Kidney tubule cell (primary cell): Measurements from ENCODE around the gene DEPDC1.
"Not testable (repeated sequence)": the region's sequence is repeated elsewhere in the genome, so short reads cannot be mapped to it uniquely, and the experiment has no call there.

ENCODE experiments used
- DNase-seq: peaks from one replicate; pipeline ENCODE4 v3.0.0-alpha.2; 2018; ENCODE audit warnings: low spot score

Gene DEPDC1

DNA sequence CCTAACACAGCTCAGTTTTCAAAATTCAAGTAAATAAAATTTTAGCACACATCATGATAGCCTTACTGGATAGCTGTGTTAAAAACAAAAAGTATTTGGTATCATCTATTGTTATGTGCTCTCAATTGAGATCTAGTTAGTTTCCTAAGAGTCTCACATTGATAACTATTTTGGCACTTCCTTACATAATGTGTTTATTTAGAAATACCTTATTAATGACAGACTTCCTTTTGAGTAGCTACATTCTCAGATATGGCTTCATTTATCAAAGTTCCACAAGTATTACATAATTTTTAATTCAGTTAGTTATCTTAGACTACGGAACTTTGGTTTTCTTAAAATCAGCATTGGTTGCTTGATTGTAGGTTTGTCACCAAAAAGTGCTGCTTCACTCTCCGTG lies 20.3 kb downstream of the DEPDC1 start:
- DNase-seq, result not testable (repeated sequence)

DNA sequence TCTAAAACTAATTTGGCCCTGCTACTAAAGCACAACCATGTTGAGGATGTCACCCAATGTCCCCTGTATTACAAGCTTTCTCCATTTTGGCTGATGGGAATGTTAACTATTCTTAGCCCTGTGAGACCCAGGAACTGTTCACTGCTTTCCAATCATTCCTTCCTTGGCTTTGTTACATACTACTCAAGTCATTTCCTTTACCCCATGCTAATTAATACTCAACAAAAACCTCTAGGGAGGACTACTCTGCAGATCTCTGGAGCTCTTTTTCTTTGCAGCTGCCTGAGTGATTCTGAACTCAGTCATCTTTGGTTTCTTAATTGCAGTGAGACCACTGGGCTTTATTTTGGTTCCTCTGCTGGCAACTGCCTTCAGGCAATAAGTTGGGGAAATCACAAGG lies 23.8 kb downstream of the DEPDC1 start:
- DNase-seq, result no peak

DNA sequence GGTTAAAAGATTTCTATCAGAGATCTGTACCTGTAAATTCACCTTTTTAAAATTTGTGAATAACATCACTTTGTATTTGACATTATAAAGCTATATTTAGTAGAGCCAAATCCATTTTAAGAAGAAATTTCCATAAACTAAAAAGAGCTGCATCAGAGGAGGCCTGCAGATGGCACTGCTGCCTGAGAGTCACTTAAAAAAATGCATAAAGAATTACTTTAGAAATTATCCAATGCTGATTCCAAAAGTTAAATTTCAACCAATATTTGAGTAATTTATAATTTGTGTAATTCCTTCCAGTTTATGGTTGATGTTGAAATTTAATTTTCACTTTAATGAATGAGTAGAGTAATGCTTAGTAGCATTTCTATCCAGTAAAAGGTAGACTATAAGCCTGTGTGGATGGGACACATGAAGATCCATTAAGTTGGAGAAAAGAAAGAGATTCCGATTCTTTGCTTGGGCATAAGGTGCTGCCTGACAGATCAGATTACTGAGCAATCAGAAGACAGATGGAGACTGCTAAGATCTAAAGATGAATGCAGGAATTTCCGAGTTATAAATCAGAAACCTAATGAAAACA lies 26.4 kb downstream of the DEPDC1 start:
- DNase-seq, result peak; percentile 30

DNA sequence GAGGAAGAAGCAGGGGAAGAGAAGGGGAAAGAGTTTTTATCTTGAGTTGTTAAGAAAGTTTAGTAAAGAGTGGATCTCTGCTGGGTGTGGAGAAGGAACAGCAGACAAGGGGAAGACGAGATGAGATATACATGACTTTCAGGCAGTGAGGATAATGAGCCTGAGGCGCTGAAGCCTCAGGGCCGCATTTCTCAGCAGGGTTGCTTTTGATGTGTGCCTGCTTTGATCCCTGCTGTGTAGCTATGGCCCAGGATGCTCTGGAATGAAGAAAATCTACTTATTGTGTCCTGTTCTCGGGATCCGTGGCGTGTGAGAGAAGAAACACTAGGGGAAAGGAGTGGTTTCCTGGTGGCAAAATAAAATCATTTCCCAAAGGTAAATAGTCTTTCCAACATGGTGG lies 32.0 kb downstream of the DEPDC1 start:
- no peak for DNase-seq

DNA sequence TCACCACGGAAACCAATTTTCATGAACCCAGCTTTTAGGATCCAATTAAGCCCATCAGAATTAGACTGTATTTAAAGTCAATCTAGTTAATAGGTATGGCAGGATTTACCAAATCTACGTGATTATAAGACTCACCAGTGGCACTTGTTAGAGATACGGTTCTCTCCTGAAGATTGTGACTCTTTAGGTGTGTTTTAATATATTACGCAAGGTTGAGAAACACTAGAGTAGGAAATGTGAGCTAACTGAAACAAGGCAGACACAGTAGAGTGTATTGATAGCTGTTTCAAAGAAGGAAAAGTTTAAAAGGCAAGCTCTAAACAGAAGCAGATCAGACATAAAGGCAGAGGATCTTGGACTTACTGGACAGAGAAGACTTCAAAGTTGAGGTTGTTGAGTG lies 35.9 kb downstream of the DEPDC1 start:
- DNase-seq, result no peak

DNA sequence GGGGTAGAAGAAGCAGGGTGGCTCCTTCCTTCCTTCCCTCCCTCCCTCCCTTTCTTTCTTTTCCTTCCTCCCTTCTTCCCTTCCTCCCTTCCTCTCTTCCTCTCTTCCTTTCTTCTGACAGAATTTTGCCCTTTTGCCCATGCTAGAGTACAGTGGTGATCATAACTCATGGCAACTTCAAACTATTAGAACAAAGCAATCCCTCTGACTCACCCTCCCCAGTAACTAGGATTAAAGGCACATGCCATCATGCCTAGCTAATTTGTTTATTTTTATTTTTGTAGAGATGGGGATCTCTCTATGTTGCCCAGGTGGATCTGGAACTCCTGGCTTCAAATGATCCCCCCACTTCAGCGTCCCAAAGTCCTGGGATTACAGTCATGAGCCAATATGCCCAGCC lies 37.1 kb downstream of the DEPDC1 start:
- DNase-seq, result peak; percentile 52

DNA sequence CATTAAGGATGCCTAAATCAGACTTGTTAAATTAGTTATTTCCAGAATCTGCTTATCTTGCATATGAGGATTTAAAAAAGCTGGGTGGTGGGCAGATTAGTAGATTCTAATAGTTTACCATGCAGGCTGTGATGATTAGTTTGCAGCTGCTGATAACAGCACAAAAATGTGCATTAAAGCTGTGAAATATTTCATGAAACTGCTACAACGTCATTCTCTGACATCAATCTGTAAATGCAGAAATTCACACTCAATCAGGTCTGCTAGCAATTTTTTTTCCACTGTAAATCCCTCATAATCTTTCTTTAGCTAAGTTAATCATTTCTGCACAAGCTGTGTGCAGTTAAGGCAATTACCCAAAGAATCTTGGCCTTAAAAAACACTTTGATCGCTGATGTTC lies 37.8 kb downstream of the DEPDC1 start:
- no peak for DNase-seq

DNA sequence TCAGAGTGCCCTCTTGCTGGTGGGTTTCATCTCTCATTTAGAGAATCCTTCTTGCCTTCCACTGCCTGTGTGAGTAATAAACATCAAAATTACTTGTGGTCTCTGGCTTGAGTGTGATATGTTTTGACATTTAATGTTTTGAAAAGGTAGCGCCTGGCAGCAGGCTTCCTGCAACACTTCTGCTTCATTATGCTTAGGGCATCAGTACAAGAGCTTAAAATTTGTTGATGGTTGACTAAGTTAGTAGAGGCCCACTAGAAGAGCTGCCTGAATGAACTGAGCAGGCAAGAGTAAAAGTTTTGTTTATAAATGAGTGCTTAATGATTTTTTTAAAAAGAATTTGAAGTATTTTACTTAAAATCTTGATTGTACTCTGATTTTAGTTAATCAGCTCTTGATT lies 40.7 kb downstream of the DEPDC1 start:
- DNase-seq, result no peak

DNA sequence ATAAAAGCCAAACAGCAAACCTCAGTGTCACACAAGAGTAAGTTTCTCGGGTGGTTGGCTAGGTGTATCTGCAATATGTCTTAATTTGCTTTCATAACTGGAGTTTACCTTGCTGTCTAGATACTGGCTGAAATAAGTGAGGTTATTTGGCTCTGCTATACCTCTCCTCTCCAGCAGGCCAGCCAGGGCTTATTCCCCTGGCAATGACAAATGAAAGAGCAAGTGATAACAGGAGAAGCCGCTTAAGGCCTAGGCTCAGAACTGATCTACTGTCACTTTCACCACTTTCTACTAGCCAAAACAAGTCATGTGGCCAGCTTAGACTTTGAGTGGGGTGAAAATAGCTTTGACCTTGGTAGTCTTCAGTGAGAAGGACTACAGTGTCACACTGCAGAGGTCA lies 42.3 kb downstream of the DEPDC1 start:
- no peak for DNase-seq

DNA sequence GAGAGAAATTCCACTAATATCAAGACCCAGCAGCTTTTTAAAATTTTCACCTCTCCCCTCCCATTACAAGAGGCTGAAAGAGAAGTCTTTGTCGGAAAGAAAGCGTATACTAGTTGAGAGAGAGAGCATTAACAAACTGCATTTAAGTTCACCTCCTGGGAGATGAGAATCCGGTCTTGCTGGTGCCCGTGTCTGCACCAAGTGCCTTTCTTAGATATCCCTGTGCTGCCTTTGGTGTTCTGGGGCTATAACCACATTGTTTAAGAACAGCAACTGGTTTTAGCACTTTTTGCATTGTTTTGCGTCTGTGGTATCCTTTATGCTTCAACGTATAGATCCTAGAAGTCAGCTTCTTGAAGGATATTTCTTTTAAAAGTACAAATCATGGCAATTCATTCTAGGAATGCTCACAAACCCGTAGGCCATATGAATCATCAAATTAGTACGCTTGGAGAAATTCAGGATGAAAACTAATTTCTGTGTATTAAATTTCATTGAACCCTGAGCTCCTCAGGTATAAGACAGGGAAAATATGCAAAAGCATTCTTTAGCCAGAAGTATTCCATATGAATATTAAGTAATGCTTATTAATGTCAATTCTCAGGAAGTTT lies 43.7 kb downstream of the DEPDC1 start:
- no peak for DNase-seq

DNA sequence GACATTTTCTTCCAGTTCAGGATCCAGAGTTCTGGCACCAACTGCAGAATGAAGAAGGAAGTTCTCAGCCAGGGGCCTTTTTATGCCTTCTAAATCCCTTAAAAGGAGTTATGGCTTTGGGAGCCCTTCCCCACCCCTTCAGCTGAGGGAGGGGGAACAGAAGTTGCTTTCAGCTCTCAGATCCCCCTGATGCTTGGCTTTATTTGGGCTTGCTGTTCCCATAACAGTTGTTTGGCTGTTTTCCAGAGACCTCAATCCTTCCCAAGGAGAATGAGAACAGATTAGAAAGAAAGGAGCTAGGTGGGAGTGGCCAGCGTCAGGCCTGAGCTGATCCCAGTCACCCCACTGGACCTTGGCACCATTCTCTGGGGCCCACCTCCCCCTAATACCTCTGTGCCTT lies 47.0 kb downstream of the DEPDC1 start, which contains the start of gene RPE65:
Gene RPE65 (minus strand): TSS at position 54 of the 400 bp plus-strand sequence. CDS start 49 bp downstream, at position 5.
- DNase-seq, result no peak

DNA sequence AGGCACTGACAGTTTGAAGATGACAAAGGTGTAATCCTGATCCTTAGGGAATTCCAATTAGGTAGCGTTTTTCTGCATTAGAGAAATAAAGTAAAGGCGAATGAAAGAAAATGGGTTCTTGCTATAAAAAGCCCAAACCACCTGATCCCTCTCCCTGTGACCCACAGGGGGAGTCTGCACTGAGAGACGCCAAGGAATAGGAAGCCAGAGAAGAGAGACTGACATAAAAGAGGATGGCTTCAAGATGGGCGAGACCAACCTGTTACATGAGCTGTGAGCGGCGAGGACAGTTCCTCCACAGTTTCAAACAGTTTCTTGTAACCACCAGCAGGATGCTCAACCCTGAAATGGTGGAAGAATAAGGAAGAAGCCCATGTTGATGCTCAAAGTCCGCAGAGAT lies 48.5 kb downstream of the DEPDC1 start:
- DNase-seq, result no peak

DNA sequence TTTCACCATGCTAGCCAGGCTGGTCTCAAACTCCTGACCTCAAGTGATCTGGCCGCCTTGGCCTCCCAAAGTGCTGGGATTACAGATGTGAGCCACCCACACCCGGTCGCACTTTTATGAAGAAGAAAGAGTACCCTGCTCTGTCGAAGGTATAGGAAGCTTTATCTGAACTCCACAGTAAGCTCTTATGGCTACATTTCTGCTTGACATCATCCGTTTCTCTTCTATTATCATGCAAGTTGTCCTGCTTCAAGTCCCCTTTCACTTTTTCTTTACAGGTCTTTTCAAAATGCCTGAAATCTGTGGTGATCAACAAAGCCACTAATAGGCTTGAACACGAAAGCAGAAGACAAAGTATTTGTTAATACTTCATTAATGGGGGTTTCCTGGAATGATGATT lies 51.2 kb downstream of the DEPDC1 start:
- no peak for DNase-seq

DNA sequence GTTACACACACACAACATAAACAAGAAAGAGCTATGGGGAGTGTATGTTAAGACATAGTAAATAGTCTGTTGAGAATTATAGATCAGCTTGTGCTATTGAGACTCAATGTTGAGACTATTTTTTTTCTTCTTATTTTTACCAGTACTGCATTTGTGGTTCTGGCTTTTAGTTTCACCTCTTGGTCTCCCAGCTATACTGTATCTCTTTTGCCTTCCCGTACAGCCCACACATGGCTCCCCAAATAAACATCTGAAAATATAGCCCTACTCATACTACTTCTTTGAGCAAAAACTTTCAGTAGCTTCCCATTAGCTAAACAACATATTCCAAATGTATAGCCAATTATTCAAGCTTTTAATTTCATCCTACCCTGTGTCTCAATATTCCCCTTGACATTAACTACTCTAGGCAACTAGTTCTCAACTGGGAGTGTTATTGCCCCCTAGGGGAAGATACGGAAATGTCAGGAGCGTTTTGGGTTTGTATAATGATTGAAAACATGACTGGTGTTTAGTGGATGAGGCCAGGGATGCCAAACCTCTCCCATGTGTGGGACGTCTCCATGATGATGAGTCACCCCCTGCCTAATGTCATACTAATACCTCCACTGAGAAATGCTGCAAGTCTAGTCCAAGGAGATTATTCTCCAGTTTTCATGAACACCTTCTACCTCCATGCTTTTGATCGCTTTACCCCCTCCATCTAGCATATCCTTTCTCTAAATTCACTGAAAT lies 53.9 kb downstream of the DEPDC1 start:
- DNase-seq, result peak; percentile 91

DNA sequence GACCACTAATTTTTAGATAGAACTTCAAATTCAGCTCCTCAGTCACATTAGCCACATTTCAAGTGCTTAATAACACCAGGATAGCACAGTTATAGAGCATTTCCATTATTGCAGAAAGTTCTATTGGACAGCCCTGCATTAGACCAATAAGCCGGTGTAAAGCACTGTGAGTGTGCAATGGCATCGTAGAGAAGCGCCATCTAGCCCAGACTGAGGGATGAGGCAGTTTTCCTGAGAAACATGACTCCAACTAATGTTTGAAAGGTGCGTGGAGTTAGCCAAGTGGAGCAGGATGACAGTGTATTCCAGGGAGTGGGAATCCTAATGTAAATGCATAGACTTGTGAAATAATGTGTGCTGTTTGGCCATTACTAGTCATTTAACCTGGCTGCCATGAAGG lies 54.9 kb downstream of the DEPDC1 start:
- DNase-seq, result no peak

DNA sequence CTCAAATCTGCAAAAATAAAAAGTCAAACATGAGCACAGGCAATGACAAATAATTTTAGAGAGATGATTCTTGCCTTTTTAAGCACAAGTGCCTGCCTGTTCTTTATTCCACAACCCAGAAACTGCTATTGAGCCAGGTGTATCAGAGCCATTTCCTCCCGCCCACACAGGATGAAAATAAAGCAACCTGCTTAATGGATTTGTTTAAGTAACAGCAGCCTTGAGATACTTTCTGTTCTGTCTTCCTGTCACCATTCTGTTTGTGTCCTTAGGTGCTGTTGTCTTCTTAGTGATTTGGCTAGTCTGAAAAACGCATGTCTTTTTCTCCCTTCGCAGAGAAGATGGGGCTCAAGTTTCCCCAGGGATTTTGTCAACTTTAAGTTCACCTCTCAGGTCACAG lies 58.6 kb downstream of the DEPDC1 start:
- DNase-seq, result no peak

DNA sequence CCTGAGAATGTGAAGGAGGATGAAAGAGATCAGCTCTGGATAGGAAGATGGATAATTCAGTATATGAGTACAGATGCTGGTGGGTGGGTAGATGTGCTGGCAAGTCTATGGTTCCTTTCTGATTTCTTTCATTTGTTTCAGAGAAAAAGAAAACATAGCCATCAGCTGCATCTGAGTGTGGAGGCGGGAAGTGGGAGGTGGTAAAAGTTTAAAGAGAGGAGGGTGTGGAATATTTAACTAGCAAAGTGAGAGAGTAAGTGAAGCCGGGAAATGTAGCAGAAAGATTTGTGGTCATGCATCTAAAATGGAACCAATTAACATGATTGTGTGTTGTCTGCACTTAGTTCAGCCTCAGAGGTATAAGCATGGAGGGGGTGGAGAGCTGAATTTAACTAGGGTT lies 63.5 kb downstream of the DEPDC1 start:
- DNase-seq, result no peak

DNA sequence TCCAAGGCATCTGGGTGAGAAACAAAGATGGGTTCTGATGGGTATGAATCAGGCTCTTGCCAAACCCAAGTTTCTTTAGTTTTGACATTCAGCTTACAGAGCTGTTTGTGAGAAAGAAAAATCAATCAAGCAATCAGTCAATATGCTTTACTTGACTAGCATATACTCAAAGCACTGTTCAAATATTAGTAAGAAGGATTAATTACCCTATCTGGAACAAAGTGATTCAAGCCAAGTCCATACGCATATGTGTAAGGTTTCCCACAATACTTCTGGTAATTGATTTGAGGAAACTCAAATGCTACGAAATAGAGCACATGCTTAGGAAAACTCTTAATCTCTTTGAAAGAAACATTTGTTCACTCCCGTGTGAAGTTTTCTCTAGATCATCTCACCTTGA lies 65.8 kb downstream of the DEPDC1 start:
- DNase-seq, result no peak

DNA sequence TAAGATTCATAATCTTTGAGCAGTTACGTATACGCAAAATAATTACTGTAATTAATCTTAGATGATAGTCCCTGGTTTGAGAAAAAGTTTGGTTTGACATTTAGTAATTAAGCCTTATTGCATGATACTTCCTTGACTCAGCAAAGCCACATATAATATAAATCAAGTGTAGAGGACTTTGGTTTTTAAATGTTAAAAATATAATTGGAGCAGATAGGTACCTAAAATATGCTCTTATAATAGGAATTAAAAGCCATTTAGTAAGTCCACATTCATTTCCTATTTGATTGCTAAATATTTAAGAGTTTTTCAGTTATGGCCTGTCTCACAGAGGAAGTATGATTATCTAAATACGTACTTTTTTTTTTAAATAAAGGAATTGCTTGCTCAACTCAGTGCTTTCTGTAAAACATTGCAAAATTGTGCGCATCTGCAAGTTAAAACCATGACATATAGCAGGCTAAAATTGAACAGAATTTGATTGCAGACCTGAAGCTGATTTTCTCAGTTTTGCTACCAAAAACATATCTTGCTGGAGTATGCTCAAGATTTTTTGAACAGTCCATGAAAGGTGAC lies 67.6 kb downstream of the DEPDC1 start:
- no peak for DNase-seq

DNA sequence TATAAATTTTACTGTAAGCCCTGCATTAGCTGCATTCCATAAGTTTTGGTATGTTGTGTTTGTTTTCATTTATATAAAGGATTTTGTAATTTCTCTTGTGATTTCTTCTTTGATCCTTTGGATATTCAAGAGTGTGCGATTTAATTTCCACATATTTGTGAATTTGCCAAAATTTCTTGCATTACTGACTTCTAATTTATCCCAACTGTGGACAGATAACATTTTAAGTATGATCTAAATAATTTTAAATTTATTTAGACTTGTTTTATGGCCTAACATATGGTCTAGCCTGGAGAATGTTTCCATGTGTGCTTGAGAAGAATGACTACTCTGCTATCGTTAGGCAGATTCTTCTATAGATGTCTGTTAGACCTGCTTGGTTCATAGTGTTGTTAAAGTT lies 70.3 kb downstream of the DEPDC1 start:
- DNase-seq, result no peak
